RPMI7951 (cell line): ENCODE results near the gene APMAP. TPM values are rescaled to one million over a fixed set of nuclear protein-coding genes. Genes with fewer than 3 reads are reported as not detected.

Experiments used
- DNase-seq: peaks from one replicate; pipeline ENCODE4 v3.0.0-alpha.2; 2012; ENCODE audit warnings: low read depth
- total RNA-seq: library from RNA; depleted of rRNA; stranded (reverse); fragments of >200 nt; shearing (Covaris generic); gene quantifications from 2 replicates; pipeline ENCODE4 v1.2.3, GENCODE V29; 2014

The APMAP gene
- total RNA-seq, 1 experiment from 2014 or later = 214 TPM

- DNase-seq = no peak
Measured at GRCh38 chr20:24966317-24967012, 26.1 kb downstream of the APMAP start.

DNA sequence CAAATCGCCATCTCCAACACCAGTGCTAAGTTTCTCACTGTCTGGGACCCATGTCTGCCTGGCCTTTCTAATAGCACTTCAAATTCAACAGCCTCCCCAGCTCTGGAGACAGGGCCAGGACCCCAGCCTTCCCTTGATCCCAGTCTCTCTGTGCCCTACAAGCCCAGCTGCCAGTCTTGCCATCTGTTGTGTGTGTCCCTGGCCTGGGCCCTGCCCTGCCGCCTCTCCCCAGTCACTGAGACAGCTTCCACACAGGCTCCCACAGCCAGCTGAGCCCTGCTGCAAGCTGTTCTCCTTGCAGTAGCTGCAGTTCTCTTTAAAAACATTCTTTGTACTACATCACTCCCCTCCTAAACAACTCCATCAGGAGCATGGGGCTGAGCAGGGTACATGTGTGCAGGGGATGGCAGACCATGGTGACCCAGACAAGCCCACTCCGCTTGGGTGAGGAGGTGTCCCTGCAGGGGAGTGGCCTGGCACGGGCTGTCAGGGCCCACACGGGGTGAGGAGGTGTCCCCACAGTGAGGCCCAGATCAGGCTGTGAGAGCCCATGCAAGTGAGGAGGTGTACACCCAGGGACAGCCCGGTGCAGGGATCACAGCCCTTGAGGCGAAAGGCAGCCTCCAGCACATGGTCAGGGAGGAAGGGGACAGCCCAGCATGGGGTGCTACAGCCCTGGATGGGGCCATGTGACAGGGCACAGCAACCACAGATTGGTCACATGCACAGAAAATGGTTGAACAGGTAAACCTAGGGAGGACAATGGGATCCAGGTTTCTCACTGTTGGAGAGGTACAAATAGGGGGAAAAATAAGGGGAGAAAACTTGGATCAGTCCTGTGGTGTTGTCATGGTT is 27.3 kb downstream of the APMAP start:
- DNase-seq = no peak

GRCh38 chr20:24964506-24964840 is 28.1 kb downstream of the APMAP start:
- no peak for DNase-seq

DNA sequence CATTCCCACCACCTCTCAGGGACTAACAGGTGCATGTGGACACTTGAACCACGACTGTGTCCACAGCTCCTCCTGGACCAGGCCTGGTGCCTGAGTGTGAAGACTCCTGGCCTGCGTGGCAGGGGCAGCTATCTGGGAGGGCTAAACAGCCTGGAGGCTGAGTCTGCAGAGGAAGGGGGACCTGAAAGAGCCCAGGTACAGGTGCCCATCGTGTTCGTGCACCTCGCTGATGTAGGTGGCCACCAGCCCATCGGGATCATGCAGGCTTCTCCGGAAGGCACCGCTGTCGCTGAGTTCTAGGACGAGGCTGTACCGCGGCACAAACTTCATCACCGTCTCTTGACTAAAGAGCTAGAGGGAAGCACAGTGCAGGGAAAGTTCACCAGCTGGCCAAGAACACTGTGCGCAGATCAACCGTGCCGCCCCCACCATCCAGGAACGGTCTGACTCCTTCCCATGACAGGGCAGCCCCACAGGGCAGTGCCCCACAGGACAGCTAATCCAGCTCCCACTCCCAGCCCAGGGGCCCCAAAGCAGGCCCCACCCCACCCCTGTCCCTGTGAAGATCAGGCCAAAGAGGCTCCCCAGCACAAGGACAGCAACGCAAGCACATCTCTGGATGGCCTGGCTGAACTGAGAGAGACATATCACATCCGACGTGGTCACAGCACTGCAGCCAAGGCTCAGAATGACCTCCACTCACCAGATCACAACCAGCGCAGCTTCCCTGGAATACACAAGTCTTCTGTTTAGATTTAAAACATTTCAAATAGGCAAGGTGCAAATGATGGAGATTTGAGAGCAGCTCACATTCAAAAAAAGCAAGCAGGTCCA is 28.7 kb downstream of the APMAP start:
- DNase-seq = no peak

GRCh38 chr20:24962510-24962909 is 30.0 kb downstream of the APMAP start:
- no peak for DNase-seq

DNA sequence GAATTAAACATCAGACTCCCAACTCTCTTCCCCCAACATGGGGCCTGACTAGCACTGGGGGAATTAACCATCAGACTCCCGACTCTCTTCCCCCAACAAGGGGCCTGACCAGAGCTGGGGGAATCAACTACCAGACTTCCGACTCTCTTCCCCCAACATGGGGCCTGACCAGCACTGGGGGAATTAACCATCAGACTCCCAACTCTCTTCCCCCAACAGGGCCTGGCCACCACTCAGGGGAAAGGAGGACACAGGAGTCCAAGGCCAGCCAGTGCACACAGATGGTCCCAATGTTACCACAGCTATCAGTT is 30.4 kb downstream of the APMAP start:
- no peak for DNase-seq

- no peak for DNase-seq
Measured at GRCh38 chr20:24961384-24962181, 31.0 kb downstream of the APMAP start.

DNA sequence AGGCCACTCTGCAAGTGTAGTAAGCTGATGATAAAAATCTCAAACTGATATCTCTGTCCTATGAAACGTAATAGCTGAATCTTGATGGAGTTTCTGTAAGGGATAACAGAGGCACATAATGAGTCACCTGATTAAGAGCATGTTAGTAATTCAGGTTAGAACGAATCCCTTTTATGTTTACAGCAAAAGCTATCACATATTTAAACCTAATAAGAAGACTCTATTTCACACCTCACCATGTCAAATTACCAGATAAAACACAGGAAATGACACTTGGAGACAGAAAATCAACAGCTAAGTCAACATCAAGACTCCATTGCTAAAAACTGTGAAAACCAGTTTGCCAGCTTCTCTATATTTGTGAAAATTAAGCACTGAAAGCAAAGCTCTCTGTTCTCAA is 31.7 kb downstream of the APMAP start:
- DNase-seq = no peak

GRCh38 chr20:24960302-24960801 is 32.2 kb downstream of the APMAP start:
- no peak for DNase-seq

DNA sequence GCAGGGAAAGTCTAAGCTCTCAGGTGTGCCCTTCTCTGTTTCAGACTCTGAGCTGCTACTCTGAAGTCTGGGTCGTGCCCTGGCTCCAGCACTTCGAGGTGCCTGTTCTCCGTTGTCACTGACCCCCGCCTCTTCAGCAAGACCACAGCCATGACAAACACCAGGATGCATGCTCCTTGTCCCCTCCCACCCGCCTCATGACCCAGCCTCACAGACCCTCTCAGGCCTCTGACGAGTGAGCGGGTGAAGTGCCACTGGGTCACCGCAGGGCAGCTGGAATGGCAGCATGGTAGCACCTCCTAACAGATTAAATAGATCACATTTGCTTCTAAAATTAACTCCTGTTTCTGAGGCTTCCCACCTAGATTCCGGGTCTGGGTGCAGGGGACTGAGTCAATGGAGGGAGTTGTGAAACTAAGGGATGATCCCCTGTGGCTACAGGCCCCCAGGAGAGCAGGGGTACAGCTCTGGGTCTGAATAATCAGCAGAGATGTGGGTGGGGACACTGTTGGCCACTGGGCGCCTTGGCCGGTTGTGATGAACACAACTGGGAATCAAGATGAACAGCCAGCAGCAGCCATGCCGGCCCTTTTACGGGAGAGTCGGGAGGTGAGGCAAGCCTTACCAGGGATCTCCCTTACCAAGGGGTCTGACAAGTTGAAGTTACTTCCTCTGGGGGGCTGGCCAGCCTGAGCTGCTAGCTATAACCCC is 32.8 kb downstream of the APMAP start:
- no peak for DNase-seq

GRCh38 chr20:24958506-24959385 is 33.8 kb downstream of the APMAP start:
- no peak for DNase-seq

DNA sequence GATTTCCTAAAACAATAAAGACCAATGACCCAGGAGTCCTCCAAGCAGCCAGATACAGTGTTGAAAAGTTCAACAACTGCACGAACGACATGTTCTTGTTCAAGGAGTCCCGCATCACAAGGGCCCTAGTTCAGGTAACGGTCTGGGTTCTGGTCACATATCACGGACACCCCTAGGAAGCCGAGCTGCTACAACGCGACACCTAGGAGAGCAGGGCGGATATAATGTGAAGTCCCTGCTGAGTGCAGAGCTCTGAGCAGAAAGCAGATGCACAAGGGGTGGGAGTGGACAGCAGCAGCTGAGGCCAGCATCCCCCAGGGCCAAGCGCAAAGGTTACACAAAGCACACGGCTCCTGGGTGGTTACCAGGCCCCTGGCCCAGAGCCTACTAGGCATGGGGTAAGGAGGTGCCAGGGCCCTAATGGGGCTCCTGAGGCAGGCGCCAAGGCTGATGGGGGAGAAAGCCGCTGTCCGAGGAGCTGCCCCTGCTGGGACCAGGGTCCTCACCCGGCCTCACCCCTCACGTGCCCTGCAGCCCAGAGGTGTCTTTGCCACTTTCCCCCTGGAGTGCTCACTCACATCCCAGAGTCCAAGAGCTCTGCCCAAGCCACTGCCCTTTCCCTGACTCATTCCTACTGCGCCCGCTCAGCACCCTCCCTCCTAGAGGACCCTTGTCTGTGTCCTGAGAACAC is 35.1 kb downstream of the APMAP start:
- no peak for DNase-seq

- DNase-seq = no peak
Measured at GRCh38 chr20:24956001-24956841, 36.3 kb downstream of the APMAP start.

GRCh38 chr20:24955045-24955444 is 37.5 kb downstream of the APMAP start:
- DNase-seq = no peak

- DNase-seq = no peak
Measured at GRCh38 chr20:24954566-24954965, 38.0 kb downstream of the APMAP start.

DNA sequence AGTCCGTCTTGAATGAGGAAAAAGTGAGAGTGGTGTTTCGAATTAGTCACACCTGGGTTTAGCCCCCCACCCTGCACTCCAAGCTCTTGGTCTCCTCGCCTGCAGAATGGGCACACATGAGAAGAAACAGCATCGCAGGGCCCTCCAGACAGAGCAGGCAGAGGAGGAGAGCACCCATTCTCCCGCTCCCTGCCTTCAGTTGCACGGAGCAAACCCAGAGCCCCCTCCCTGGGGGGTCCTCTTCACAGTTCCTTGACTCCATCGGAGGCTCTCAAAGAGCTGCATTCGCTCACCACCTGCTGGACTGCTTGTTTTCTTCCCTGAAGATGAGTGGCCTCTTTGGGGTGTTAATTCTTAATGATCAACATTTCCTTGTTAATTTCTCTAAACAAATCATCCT is 38.4 kb downstream of the APMAP start:
- no peak for DNase-seq

GRCh38 chr20:24953621-24954133 is 38.9 kb downstream of the APMAP start:
- no peak for DNase-seq

GRCh38 chr20:24953209-24953575 is 39.4 kb downstream of the APMAP start:
- no peak for DNase-seq
